Stomach (tissue), 4 donors: ENCODE results near the gene HMOX2.

Experiments
- CTCF ChIP-seq, 7 experiments: fragments of 450-650 bp in 4 of 7; fragments of 200-600 bp in 3 of 7; sonication (generic) in 3 of 7; IDR thresholded peaks; one replicate each; pipeline ENCODE4 v1.5.1; 2016 to 2019; ENCODE audit warnings: antibody characterized with exemption in 7 of 7, control low read depth in 2 of 7, mild to moderate bottlenecking in 1 of 7
- EP300 ChIP-seq: sonication (generic); formaldehyde crosslinking; IDR thresholded peaks from one replicate; pipeline ENCODE4 v1.6.1; 2017; ENCODE audit warnings: antibody characterized with exemption
- POLR2A ChIP-seq, 4 donors: fragments of 450-650 bp; IDR thresholded peaks; one replicate each; pipeline ENCODE4 v1.6.1; 2016; ENCODE audit warnings: antibody characterized with exemption in 4 of 4, control low read depth in 2 of 4, mild to moderate bottlenecking in 1 of 4, moderate library complexity in 1 of 4

- TF ChIP-seq CTCF (IDR thresholded peaks at IDR 0.05) (no peak), EP300 (no peak), POLR2A (IDR thresholded peaks at IDR 0.05) (no peak)
These were observed 33.2 kb downstream of the HMOX2 start for GRCh38 chr16:4509420-4509819.
